Upper lobe of right lung (tissue), 1 donor: ENCODE data around the gene CDYL. TPM values are rescaled to one million over a fixed set of nuclear protein-coding genes. Genes with fewer than 3 reads are reported as not detected.
A peak's percentile ranks its signal among the peaks of the same experiment; 100 is the strongest.

Experiments used
- ATAC-seq: fragments of 200-7000 bp; cut with Tn5 transposase; one replicate; pipeline ENCODE4 v1.9.1; 2020; ENCODE audit warnings: mild to moderate bottlenecking, moderate library complexity
- DNase-seq: peaks from one replicate; pipeline ENCODE4 v3.0.0-alpha.2; 2020
- H3K27ac ChIP-seq: fragments of 200-600 bp; one replicate; pipeline ENCODE4 v1.8.0; 2022
- H3K27me3 ChIP-seq: fragments of 200-600 bp; one replicate; pipeline ENCODE4 v1.8.0; 2022; ENCODE audit warnings: mild to moderate bottlenecking
- H3K36me3 ChIP-seq: fragments of 200-600 bp; one replicate; pipeline ENCODE4 v1.8.0; 2022
- H3K4me1 ChIP-seq: fragments of 200-600 bp; one replicate; pipeline ENCODE4 v1.8.0; 2022
- H3K4me3 ChIP-seq: fragments of 200-600 bp; one replicate; pipeline ENCODE4 v1.8.0; 2022; ENCODE audit warnings: mild to moderate bottlenecking
- H3K9me3 ChIP-seq: fragments of 200-600 bp; one replicate; pipeline ENCODE4 v1.8.0; 2022
- CTCF ChIP-seq: fragments of 200-600 bp; IDR thresholded peaks from one replicate; pipeline ENCODE4 v1.8.0; 2022; ENCODE audit warnings: antibody characterized with exemption
- intact Hi-C: fragments of 100-400 bp; cut with DNase I; formaldehyde crosslinking; loops from one replicate; pipeline ENCODE4 v1.11.0; 2022
- long read RNA-seq: library from polyadenylated mRNA; unstranded; transcript quantifications from one replicate; pipeline ENCODE4 v2.0.0, GENCODE V29; 2021
- total RNA-seq: library from RNA; stranded (reverse); fragmentation: NEBNext Ultra II Directional; extraction: Animal tissue kit (Norgen Biotek cat#: 25700); gene quantifications from one replicate; pipeline ENCODE4 v1.2.1, GENCODE V29; 2021
- donor health status: DM: no; HTN: yes; CAD: no; lungs with severe emphysema.

Gene CDYL
- total RNA-seq, result 40.8 TPM
- long read RNA-seq, transcript CDYL-203 (7 exons, 2,184 nt), result major isoform, 44 of 55 reads
- long read RNA-seq, partial matches to known transcripts, result 6 of 55 reads
- long read RNA-seq, other reads (novel, unspliced or antisense), result 5 of 55 reads

- intact Hi-C loops, result no loop called here
- H3K27ac ChIP-seq, result peak within 1 kb of the TSS; percentile 71
- ATAC-seq, result peak; percentile 91
- no peaks in the 10 kb centered on the region for H3K27me3 ChIP-seq
- peak within 1 kb of the TSS; percentile 67 for H3K4me3 ChIP-seq
- TF ChIP-seq CTCF, result no peak
- no peaks in the 10 kb centered on the region for H3K9me3 ChIP-seq
- peak; percentile 95 for DNase-seq
- H3K36me3 ChIP-seq, result no peaks in the 10 kb centered on the region
- peaks cover 25% of the 10 kb centered on the region for H3K4me1 ChIP-seq
Measured at GRCh38 chr6:4776131-4776492, at the start of gene CDYL. TSS of gene CDYL (plus strand) at chr6:4776404. CDS start at chr6:4776784, 380 bp downstream.

- Histone ChIP-seq H3K4me3 (no peak overlapping the region), H3K27ac (no peak overlapping the region), H3K4me1 (no peaks in the 10 kb centered on the region), H3K9me3 (no peaks in the 10 kb centered on the region), H3K36me3 (no peaks in the 10 kb centered on the region), H3K27me3 (peaks cover 6% of the 10 kb centered on the region)
- ATAC-seq (no peak), DNase-seq (no peak)
- intact Hi-C loops, result no loop called here
- TF ChIP-seq CTCF, result no peak
Measured at GRCh38 chr6:4726645-4727044, 49.6 kb upstream of the CDYL start.

- no peak overlapping the region for H3K27ac ChIP-seq
- no peaks in the 10 kb centered on the region for H3K4me1 ChIP-seq
- DNase-seq (no peak), ATAC-seq (no peak)
- H3K9me3 ChIP-seq, result no peaks in the 10 kb centered on the region
- no peak for TF ChIP-seq CTCF
- no peaks in the 10 kb centered on the region for H3K36me3 ChIP-seq
- peaks cover 6% of the 10 kb centered on the region for H3K27me3 ChIP-seq
- no peak overlapping the region for H3K4me3 ChIP-seq
- intact Hi-C loops, result no loop called here
Measured at GRCh38 chr6:4727217-4727616, 49.0 kb upstream of the CDYL start.

GRCh38 chr6:4727671-4728435, 48.4 kb upstream of the CDYL start:
- no peak for TF ChIP-seq CTCF
- intact Hi-C loops, result no loop called here
- H3K4me3 ChIP-seq, result no peak overlapping the region
- no peak overlapping the region for H3K27ac ChIP-seq
- no peaks in the 10 kb centered on the region for H3K9me3 ChIP-seq
- DNase-seq (no peak), ATAC-seq (no peak)
- no peaks in the 10 kb centered on the region for H3K36me3 ChIP-seq
- no peaks in the 10 kb centered on the region for H3K4me1 ChIP-seq
- peaks cover 6% of the 10 kb centered on the region for H3K27me3 ChIP-seq

- no peak for ATAC-seq
Measured at GRCh38 chr6:4728436-4728769, 47.8 kb upstream of the CDYL start.

More at GRCh38 chr6:4728436-4728769, 47.8 kb upstream of the CDYL start:
- H3K27ac ChIP-seq, result no peak overlapping the region
- H3K4me1 ChIP-seq, result no peaks in the 10 kb centered on the region
- no peak for TF ChIP-seq CTCF
- H3K9me3 ChIP-seq, result no peaks in the 10 kb centered on the region
- no peak for DNase-seq
- H3K27me3 ChIP-seq, result peaks cover 6% of the 10 kb centered on the region
- intact Hi-C loops, result no loop called here
- H3K4me3 ChIP-seq, result no peak overlapping the region
- H3K36me3 ChIP-seq, result no peaks in the 10 kb centered on the region
